NCI-H460 (cell line): ENCODE measurements around the gene TFRC. TPM values are rescaled to one million over a fixed set of nuclear protein-coding genes. Genes with fewer than 3 reads are reported as not detected.
"Not testable (repeated sequence)": the region's sequence is repeated elsewhere in the genome, so short reads cannot be mapped to it uniquely, and the experiment has no call there.

ENCODE experiments used
- DNase-seq: peaks from one replicate; pipeline ENCODE4 v3.0.0-alpha.2; 2016; ENCODE audit warnings: low read depth; ENCODE audit errors: extremely low read depth
- polyA plus RNA-seq: library from polyadenylated mRNA; depleted of rRNA; stranded (reverse); fragments of >200 nt; gene quantifications from 2 replicates; pipeline ENCODE4 v1.2.3, GENCODE V29; 2014; cell fraction: nucleus; rRNA removed
- total RNA-seq: library from RNA; depleted of rRNA; stranded (reverse); fragments of >200 nt; shearing (Covaris generic); gene quantifications from 2 replicates; pipeline ENCODE4 v1.2.3, GENCODE V29; 2014; rRNA removed

The TFRC gene
- 183 and 193 TPM in 2 replicates for total RNA-seq
- polyA plus RNA-seq, result 224 and 327 TPM in 2 replicates

DNA sequence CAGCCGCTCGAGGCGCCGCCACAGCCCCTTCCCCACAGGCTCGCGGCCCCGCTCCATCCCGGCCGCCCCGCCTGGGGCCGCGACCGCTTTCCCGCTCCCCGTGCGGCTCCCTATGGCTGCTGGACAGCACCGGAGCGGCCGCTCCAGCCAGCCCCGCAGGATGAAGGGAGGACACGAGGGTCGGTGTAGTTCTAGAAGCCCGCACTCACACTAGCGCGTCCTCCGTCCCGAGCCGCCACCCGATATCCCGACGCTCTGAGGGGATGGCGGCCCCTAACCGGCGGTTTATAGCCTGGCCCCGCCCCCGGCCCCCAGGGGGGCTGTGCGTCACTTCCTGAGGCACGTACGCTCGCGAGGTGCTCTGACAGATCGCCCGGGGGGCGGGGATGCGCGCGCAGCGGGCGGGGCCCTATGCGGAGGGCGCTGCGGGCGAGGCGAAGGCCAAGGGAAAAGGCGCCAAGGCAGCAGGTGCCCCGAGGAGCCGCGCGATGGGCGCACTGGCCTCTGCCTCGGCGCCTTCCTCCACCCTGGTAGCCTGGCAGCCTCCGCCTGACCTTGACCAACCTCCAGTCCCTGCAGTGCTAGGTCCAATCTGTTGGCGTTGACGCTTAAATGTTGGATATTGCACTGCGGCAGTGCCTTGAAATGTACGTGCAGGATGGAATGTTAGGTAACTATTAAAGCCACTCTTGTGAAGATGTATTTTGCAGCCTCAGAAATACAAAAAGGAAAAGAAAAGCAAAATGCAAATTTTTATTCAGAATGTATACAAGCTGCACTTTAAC, at the start of gene TFRC:
TSS of gene TFRC (minus strand) at position 257 of the 785 bp plus-strand sequence. CDS start 4,991 bp downstream, outside the sequence.
- peak; percentile 88 for DNase-seq

DNA sequence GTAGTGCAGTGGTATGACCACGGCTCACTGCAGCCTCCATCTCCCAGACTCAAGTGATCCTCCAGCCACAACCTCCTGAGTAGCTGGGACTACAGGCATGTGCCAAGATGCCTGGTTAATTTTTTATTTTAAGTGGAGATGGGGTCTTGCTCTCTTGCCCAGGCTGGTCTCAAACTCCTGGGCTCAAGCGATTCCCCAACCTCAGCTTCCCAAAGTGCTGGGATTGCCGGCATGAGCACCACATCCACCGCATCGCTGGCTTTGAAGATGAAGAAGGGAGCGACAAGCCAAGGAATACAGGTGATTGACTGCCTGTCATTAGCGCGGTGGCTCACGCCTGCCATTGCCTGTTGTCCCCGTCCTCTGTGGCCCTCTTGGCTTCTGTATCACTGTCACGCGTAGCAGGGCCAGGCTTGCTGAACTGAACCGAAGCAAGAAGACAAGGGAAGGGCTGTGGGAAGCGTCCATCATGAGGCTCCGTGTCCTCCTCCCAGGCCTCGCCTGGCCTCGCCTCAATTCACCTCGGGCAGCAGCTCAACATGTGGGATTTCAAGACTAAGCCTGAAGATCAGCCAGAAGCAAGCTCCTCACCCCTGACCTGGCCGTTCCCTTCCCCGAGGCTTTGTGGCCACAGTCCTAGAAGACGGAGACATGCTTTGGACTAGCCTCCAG, 46.4 kb upstream of the TFRC start:
- DNase-seq, result no peak

DNA sequence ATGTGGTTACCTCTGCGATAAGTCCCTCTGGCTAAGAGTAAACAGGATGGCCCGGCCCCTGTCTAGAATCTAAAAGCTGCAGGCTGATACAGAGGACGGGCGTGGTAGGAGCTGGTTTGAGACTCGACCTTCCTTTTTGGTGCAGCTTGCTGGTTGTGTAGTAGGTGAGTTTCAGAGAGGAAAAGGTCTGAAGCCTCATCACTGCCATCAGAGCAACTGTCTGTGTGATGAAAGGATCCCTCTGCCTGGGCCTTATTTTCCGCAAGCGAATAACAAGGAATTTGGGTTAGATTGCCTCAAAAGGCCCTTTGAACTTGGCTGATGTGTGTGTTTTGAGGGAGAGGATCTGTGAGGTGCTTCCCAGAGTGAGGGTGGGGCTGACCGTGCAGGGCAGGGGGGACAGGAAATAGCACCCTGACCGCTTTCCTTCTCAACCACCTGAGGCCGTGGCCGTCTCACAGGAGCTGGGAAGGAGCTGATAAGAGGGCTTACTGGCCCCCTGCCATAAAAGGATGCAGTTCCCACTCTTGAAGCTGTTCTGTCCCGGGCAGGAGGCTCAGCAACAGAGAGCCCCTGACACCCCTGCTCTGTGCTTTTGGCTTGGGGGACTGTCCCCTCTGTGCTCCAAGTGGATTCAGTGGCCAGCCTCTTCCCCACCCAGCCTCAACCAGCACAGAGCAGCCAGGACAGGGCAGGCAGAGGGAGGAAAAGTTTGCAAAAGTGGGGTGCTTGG, 45.6 kb upstream of the TFRC start:
- no peak for DNase-seq

DNA sequence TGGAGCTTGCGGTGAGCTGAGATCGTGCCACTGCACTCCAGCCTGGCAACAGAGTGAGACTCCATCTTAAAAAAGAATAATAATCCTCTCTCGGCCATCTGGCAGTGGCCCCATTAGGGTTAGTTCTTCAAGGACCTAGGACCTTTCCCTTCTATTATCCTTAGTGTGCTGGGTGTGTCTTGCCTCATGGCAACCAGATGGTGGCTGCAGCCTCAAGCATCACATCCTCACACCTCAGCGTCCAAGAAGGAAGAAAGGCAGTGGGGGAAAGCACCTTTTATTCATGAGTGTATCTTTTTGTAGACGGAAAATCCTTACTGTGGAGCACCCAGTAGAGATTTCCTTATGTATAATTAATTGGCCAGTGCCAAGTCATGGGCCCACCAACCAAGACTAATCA, 42.7 kb upstream of the TFRC start:
- no peak for DNase-seq

DNA sequence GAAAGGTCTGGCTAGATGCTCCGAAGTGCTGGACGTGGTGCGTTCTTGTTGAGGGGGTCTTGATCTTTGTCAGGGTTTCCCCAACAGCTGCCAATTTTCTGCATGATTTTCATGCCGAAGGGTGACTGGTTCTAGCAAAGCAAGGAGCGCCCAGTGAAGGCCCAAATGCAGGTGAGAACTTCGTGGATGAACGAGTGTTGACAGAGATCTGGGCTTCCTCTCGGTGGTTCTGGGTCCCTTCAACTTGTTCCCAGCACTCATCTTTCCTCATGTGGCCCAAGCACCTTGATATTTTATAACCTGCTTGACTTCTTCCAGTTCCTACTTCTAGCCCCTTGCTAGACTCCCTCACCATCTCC, 40.8 kb upstream of the TFRC start:
- no peak for DNase-seq

DNA sequence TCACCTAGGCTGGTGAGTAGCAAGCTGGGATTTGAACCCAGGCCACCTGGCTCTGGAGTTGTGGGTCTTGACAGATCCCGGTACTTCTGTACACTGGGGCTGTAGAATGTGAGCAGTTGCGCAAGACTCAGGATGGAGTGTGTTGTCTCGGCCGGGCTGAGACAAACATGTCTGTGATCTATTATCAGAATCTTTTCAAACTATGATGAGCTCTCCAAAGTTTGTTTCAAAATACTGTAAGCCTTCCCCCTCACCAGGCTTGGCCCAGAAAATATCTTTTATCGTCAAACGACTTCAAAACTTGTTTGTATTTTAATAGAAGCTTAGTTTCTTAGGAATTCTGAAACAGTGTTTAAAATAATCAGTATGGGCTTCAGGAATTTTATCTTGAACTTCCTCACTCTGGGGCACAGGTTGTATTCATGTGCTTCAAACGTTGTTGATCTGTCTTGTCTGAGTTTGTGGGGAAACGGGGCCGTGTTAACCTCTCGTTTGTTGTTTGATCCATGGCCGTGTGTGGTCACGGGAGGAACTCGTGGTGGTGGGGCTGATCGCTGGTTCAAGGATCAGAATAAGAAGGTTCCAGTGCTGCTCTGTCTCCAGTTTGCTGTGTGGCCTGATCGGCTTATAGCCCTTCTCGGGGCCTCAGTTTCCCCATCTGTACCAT, 40.3 kb upstream of the TFRC start:
- no peak for DNase-seq

DNA sequence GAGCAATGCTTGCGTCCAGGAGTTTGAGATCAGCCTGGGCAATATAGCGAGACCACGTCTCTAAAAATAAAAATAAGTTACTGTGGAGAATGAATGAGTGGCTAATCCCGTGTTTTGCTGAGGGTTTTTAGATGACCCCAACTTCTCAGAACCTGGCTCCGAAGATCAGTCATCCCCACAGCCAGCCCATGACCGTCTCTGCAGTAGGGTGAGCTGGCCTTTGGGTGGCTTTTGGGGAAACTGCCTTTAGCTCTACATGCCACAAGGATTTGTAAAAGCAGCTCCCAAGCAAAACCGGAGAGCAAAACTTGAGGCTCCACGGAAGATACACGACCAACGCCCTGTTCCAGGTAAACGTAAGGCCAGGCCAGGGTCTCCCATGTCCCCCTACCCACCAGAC, 39.2 kb upstream of the TFRC start:
- DNase-seq, result no peak

DNA sequence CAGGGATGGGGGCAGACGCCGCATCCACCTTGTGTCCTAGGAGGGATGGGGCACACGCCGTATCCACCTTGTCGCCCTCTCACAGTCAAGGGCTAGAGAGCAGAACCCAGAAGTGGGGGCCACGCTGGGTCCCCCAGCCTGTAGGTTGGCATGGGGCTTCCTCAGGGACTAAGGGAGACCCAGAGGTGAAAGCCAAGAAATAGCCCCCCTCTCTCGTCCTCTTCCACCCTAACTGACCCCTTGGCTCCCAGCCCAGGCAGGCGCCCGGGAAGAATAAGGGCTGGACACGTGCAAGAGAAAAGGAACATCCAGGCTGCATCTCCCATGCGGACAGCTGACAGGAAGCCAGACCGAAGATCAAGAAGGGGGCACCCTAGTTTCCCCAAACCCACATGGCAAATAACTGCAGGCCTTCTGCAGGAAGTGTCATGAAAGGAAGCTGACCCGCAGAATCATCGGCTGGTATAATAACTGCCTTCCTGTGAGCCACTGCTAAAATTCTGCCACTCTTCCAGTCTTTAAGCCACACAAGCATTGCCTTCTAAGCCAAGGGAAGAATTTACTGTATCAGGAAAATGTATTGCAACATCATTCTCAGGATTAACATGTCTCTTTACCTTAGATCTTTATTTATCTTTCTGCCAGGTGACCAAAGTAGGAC, 38.5 kb upstream of the TFRC start:
- DNase-seq, result no peak

DNA sequence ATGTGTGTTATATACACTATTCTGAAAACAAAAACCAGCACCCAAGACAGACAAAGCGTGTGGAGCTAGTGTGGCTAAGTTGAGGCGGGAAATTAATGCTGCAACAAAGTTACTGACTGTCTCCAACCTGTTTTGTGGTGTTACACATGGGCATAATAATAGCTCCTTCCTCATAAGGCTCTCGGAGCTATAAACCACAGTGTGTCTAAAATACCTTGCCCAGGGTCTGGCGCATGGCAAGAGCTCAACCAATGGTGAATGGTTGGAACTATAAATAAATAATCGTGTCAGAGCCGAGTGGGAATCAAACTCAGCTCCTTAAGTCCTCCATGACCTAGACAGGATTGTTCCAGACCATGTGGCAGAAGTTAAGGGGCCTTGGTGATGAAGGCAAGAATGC, 35.9 kb upstream of the TFRC start:
- DNase-seq, result no peak

DNA sequence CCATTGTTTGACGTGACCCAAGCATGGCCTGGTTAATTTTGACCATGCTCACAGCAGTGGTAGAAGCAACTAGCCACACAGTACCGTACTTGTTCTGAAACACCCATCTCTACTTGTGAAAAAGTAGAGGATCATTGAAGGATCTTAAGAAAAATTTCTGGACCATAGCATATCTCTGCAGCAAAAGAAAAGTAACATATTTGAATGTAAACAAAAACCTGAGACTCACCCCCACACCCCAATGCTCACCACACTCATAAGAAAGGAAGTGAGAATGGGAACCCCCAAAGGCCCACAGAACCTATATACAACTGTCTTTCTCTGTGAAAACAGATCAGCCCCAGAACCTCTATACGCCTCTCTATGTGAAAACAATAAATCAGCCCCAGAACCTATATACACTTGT, 33.8 kb upstream of the TFRC start:
- DNase-seq, result no peak

DNA sequence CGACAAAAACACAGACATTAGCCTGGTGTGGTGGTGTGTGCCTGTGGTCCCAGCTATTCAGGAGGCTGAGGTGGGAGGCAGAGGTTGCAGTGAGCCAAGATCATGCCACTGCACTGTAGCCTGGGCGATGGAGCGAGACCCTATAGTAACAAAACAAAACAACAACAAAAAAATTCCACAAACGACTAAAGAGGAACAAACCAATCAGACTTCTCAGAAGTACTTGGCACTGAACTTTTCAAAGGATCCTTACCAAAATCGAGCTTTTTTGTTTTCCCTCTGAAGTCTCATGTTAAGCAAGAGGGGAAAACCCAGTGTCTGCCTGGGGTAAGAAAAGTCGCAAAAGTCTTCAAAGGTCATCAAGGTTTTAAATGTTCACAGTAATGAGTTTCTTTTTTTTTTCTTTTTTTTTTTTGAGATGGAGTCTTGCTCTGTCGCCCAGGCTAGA, 30.1 kb upstream of the TFRC start:
- no peak for DNase-seq

DNA sequence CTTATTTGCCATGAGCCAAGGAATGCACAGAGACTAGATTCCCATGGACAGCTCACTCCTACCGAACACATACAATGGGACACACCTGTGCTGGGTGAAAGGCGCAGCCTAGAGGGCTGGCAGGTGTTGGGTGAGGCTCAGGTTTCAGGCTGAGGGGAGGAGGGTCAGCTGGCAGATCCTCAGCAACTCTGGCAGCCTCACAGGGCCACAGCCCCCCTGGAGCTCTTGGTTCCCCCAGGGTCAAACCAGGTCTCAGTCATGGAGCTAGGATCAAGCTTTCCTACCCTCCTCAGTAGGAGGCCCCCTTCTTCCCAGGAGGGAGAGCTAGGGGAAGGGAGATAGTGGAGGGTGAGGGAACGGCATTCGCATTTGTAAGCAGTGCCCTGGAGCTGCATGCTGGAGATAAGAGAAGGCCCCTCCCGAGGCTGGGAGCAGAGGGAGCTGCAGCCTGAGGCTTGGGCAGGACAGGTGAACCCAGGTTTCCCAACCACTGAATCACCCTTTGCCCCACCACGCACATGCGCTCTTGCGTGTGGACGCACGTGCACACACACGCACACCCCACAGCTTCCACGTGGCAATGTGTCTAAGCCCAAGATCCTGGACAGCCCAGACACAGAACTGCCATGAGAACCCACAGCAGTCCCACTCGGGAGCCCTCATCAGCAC, 26.3 kb upstream of the TFRC start:
- no peak for DNase-seq

DNA sequence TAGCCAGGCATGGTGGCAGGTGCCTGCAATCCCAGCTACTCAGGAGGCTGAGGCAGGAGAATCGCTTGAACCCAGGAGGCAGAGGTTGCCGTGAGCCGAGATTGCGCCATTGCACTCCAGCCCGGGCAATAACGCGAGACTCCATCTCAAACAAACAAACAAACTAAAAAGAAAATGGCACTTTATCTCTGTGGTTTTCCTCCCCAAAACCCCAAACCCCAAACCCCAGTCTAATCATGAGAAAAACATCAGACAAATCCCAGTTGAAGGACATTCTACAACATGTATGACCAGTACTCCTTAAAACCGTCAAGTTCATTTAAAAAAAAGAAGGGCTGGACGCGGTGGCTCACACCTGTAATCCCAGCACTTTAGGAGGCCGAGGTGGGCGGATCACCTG, 22.8 kb upstream of the TFRC start:
- not testable (repeated sequence) for DNase-seq

DNA sequence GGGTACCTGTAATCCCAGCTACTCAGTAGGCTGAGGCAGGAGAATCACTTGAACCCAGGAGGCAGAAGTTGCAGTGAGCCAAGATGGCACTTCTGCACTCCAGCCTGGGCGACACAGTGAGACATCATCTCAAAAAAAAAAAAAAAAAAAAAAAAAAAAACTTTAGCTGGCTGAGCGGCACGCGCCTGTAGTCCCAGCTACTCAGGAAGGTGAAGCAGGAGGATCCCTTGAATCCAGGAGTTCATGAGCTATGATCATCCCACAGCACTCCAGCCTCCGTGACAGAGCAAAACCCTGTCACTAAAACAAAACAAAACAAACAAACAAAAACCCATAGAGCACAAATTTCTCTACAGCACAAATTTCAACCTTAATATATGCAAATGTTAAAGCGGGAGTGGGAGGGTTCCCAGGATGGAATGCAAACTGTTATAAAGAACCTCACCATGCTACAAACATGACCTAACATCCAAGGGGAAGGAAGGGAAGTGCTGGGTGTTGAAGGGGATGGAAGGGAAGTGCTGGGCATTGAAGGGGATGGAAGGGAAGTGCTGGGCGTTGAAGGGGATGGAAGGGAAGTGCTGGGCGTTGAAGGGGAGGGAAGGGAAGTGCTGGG, 16.6 kb upstream of the TFRC start:
- DNase-seq, result not testable (repeated sequence)

DNA sequence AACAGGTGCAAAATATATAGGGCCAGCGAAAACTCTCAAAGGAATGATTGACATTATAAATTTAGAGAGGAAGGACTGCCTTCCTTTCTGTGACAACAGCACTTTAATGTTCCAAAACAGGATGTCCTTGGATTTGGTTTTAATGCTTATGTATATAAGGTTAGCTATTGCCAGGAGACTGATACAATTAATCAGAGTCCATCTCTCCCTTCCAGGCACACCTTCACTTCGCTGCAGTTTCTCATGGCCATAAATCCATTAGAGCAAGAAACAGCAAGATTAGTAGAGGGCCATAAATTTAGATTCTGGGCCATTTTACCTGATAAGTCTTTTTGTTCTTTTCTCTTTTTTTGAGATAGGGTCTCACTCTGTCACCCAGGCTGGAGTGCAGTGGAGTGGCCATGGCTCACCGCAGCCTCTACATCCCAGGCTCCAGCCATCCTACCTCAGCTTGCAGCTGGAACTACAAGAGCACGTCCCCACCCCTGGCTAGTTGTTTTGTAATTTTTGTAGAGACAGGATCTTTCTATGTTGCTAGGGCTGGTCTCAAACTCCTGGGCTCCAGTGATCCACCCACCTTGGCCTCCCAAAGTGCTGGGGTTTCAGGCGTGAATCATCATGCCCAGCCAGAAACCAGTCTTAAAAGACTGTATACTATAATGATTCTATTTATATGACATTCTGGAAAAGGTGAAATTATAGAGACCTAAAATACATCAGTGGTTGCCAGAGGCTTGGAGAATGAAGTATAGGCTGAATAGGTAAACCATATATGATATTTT, 15.7 kb upstream of the TFRC start:
- DNase-seq, result no peak

DNA sequence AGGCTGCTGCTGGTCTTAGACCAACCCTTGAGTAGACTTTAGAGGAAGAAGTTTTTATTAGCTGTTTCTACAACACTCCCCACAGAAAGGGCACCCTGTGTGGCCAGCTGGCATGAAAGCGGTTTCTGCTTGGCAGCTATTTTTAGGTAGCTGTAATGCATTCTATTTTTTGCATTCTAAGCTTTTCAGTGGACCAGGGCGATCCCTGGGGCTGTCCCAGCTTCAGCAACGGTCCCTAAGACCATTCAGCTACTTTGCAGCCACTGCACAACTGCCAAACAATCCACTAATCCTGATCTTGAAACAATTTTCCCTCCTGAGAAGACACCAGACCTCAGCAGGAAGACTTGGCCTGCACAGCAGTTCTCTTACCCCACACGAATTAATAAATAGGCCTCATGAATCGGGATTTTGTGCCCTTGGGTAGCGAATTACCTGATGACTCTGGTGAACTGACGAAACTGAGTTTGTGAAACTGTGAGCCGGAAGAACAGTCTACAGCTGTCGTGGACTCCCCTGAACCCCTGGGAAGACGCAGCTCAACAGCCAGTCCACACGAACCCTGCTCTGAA, 14.6 kb upstream of the TFRC start:
- no peak for DNase-seq

DNA sequence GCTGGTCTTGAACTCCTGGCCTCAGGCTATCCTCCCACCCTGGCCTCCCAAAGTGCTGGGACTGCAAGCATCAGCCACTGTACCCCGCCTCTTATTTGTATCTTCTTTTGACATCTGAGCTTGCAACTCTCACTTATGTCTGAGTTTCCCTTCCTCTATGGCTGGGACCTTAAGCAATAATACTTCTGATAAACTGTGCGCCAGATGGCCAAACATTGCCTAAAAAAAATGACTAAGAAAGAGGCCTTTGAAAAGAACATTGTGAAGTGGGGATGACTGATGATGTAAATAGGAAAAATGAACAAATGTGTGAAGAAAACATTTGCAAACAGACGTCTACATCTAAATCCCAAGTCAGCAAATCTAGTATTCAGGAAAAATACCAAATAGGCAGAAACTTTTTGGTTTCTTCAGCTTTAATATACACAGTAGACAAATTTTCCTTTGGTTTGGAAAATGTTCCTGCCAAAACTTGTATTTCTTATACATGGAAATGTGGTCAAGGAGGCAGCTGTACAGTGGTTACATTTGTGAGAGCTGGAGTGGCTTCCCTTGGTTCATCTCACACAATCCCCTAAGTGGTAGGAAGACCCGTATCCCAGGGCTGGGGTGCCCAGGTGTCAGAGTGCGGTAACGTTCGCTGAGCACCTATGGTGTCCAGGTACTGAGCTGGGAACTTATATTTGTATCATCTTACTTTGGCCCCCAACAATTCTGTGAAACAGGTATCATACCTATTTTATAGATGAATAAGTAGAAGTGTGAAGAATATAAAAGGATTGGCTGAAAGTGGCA, 11.6 kb upstream of the TFRC start:
- DNase-seq, result no peak
